Heart right ventricle (tissue), 16 donors: ENCODE results near the gene DMRTC2. TPM values are rescaled to one million over a fixed set of nuclear protein-coding genes. Genes with fewer than 3 reads are reported as not detected.

ENCODE experiments used
- ATAC-seq, 8 donors: fragments of 200-7000 bp; cut with Tn5 transposase; one replicate each; pipeline ENCODE4 v1.9.1; 2020; ENCODE audit warnings: mild to moderate bottlenecking in 8 of 8, moderate library complexity in 8 of 8, moderate number of reproducible peaks in 1 of 8
- DNase-seq, 2 donors: peaks; one replicate each; pipeline ENCODE4 v3.0.0-alpha.2; 2020
- H3K27ac ChIP-seq, 10 donors: fragments of 200-600 bp; sonication (generic) in 2 of 10; one replicate each; pipeline versions ENCODE4 v1.5.0 to v1.8.0; 2020 to 2022; ENCODE audit warnings: mild to moderate bottlenecking in 3 of 10
- H3K27me3 ChIP-seq, 7 donors: fragments of 200-600 bp; one replicate each; pipeline ENCODE4 v1.8.0; 2021 to 2022; ENCODE audit warnings: mild to moderate bottlenecking in 2 of 7
- H3K36me3 ChIP-seq, 9 donors: fragments of 200-600 bp; sonication (generic) in 1 of 9; one replicate each; pipeline versions ENCODE4 v1.5.0 to v1.8.0; 2020 to 2022; ENCODE audit warnings: mild to moderate bottlenecking in 2 of 9
- H3K4me1 ChIP-seq, 9 donors: fragments of 200-600 bp; sonication (generic) in 1 of 9; one replicate each; pipeline versions ENCODE4 v1.5.0 to v1.8.0; 2020 to 2022; ENCODE audit warnings: mild to moderate bottlenecking in 4 of 9
- H3K4me3 ChIP-seq, 10 donors: fragments of 200-600 bp; sonication (generic) in 2 of 10; one replicate each; pipeline versions ENCODE4 v1.5.0 to v1.8.0; 2020 to 2022; ENCODE audit warnings: mild to moderate bottlenecking in 7 of 10, moderate library complexity in 2 of 10
- H3K9me3 ChIP-seq, 11 donors: fragments of 200-600 bp in 10 of 11; sonication (generic) in 2 of 11; one replicate each; pipeline versions ENCODE4 v1.5.0 to v1.8.0; 2013 to 2022; ENCODE audit warnings: mild to moderate bottlenecking in 2 of 11, control low read depth in 1 of 11, moderate library complexity in 1 of 11
- CTCF ChIP-seq, 9 donors: fragments of 200-600 bp; sonication (generic) in 2 of 9; IDR thresholded peaks; one replicate each; pipeline versions ENCODE4 v1.5.0 to v1.8.0; 2021 to 2022; ENCODE audit warnings: antibody characterized with exemption in 9 of 9, mild to moderate bottlenecking in 5 of 9, moderate library complexity in 1 of 9
- WGBS, 2 donors: extraction: QIAGEN DNeasy Blood & Tissue Kit; methylation state at CpG; one replicate each; pipeline ENCODE4 v1.1.7; 2013; ENCODE audit warnings: inconsistent platforms in 1 of 2; 5-methylcytosine and 5-hydroxymethylcytosine counted together
- intact Hi-C, 10 donors: fragments of 100-400 bp; cut with DNase I; formaldehyde crosslinking; loops; one replicate each; pipeline versions ENCODE4 v1.11.1 to v1.14.2; 2022
- polyA plus RNA-seq, 2 donors: library from polyadenylated mRNA; stranded (reverse); fragments of 200-250 nt; gene quantifications; one replicate each; pipeline ENCODE4 v1.2.3, GENCODE V29; 2013
- total RNA-seq, 10 donors: library from RNA; stranded (reverse); fragmentation: NEBNext Ultra II Directional in 3 of 10; extraction: Animal tissue kit (Norgen Biotek cat#: 25700) in 3 of 10; gene quantifications; one replicate each; pipeline versions ENCODE4 v1.2.1 to v1.2.4, GENCODE V29; 2021 to 2023
- donor health status: Arrhythmogenic right ventricular cardiomyopathy.
- donor health status: ischemic (EF 13 %, LVEDD 7.1; RV severe dilation, severe dysfunction).
- donor health status: healthy with polysubstance abuse.
- donor health status: DM: no; HTN: yes; CAD: no.
- donor health status: DM: no; HTN: no; CAD: no.
- donor health status: ischemic (EF 25% LVEDD 6.9; RV normal size, moderate dysfunction).
- donor health status: ischemic (EF 25% LVEDD 5.7; RV mildly dilated, moderate dysfunction).
- donor health status: healthy.
- donor health status: DM: yes; HTN: yes; CAD: no.
- donor health status: Ischemic cardiomyopathy.
- donor health status: ischemic (EF 35%, LVEDD 5.7; RV mildly dilated, moderate dysfunction).
- donor health status: nonischemic (EF 11% LVEDD 7.7; RV severe dilation, severe dysfunction).
- donor health status: DM: yes; HTN: yes; CAD: no.
- donor health status: PGD.
- donor health status: ischemic (EF 29% LVEDD 5.4; RV normal size, mild dysfunction).
- donor health status: nonischemic (EF 23%, LVEDD 6.1; RV moderate dilation, normal function).

DMRTC2 gene
- total and polyA plus RNA-seq, 12 donors, result not detected

DNA sequence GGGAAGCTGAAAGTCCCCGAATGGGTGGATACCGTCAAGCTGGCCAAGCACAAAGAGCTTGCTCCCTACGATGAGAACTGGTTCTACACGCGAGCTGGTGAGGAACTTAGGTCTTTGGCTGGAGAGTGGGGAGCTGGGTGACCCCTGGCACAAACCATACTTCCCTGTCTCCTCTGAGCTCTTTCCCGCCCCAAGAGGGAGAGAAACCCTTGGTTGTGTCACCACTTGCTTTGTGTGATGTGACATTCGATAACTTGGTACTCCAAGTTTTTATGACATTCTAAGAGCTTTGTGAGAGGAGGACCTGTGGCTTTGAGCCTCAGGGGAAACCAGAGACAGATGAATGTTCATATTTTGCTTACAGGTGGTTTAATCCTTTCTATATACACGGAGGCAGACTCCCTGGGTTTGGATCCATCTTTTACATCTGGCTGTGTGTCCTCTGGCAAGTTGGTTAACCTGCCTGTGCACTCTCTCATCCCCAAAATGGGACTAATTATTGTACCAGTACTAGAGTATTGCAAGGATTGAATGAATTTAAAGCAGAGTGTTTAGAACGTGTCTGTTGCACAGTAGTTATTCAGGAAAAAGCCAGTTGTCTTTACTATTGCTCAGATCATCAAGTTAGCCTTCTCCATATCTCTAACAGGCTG is 16.4 kb downstream of the DMRTC2 start:
- no peaks in the 10 kb centered on the region for H3K27me3 ChIP-seq
- H3K4me3 ChIP-seq, result peak overlapping the region; percentile 48 to 98 (median 82)
- WGBS, 2 donors, result 38 to 43% methylated on average over 9 of the region's 9 CpGs
- no peaks in the 10 kb centered on the region for H3K9me3 ChIP-seq
- peak overlapping the region in 8 of 10 donors; percentile 87 to 99 (median 94) for H3K27ac ChIP-seq
- intact Hi-C loops, result loop anchor here in 5 of 10 donors (2.0 to 5.0 kb wide), 2 partner anchors 22 to 96 kb away; partner anchors contain the start of genes RABAC1 (in 3 of the 5) and ARHGEF1 (in 2 of the 5)
- ATAC-seq (no peak), DNase-seq (no peak)
- H3K4me1 ChIP-seq, result peaks cover 7 to 54% (median 32%) of the 10 kb centered on the region in 9 donors
- peaks cover 0 to 55% (median 30%) of the 10 kb centered on the region in 9 donors for H3K36me3 ChIP-seq
- TF ChIP-seq CTCF (IDR thresholded peaks at IDR 0.05), result no peak

GRCh38 chr19:41861846-41862245 is 17.0 kb downstream of the DMRTC2 start:
- no peak for ATAC-seq

DNA sequence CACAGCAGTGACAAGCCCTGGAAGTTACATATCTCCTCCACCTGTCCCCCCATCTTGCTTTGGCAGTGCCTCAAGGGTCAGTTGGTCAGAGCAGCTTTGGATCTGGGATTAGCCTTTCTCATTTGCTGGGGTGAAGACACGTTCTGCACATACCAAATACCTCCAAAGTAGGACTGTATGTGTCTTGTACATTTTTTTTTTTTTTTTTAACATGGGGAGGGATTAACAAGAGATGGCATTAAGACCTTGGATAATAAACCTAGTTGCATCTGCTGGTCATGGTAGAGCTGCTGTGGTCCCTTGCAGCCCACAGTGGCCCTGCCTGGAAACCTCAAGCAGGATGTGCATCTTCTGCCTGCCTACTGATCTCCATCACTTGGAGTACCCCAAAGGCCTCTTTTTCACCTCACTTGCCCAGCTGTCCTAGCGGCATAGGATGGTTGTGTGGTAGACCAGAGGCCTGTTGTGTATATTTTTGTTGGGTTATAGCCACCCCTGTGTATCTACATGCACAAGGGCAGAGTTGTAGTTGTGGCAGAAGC is 17.7 kb downstream of the DMRTC2 start:
- Histone ChIP-seq H3K9me3 (no peaks in the 10 kb centered on the region), H3K36me3 (peaks cover 0 to 68% (median 30%) of the 10 kb centered on the region in 9 donors), H3K27me3 (no peaks in the 10 kb centered on the region), H3K27ac (peak overlapping the region in 1 of 10 donors; percentile 94), H3K4me3 (peak overlapping the region in 4 of 10 donors; percentile 0 to 76 (median 4)), H3K4me1 (peaks cover 7 to 60% (median 43%) of the 10 kb centered on the region in 9 donors)
- TF ChIP-seq CTCF (IDR thresholded peaks at IDR 0.05), result no peak
- 75 to 84% methylated on average over 2 of the region's 2 CpGs for WGBS, 2 donors
- DNase-seq, result no peak
- intact Hi-C loops, result loop anchor here in 3 of 10 donors (5.0 kb wide), 1 partner anchor 95 kb away; the partner anchor contains the start of gene RABAC1 (in 3 of the 3)
- ATAC-seq, result no peak

More at GRCh38 chr19:41861846-41862245, 17.0 kb downstream of the DMRTC2 start:
- H3K27ac ChIP-seq, result peak overlapping the region in 1 of 10 donors; percentile 94
- H3K9me3 ChIP-seq, result no peaks in the 10 kb centered on the region
- H3K36me3 ChIP-seq, result peaks cover 0 to 61% (median 30%) of the 10 kb centered on the region in 9 donors
- peaks cover 7 to 60% (median 38%) of the 10 kb centered on the region in 9 donors for H3K4me1 ChIP-seq
- DNase-seq, result no peak
- 73 to 86% methylated on average over 9 of the region's 9 CpGs for WGBS, 2 donors
- intact Hi-C loops, result loop anchor here in 5 of 10 donors (2.0 to 5.0 kb wide), 2 partner anchors 21 to 95 kb away; partner anchors contain the start of genes RABAC1 (in 3 of the 5) and ARHGEF1 (in 2 of the 5)
- H3K27me3 ChIP-seq, result no peaks in the 10 kb centered on the region
- no peak for TF ChIP-seq CTCF (IDR thresholded peaks at IDR 0.05)
- peak overlapping the region in 6 of 10 donors; percentile 71 to 98 (median 90) for H3K4me3 ChIP-seq

GRCh38 chr19:41863209-41863931 is 18.5 kb downstream of the DMRTC2 start:
- no peak for DNase-seq
- ATAC-seq, result no peak
- Histone ChIP-seq H3K4me3 (no peak overlapping the region), H3K27ac (peak overlapping the region in 1 of 10 donors; percentile 94), H3K4me1 (peaks cover 7 to 69% (median 47%) of the 10 kb centered on the region in 9 donors), H3K9me3 (no peaks in the 10 kb centered on the region), H3K27me3 (no peaks in the 10 kb centered on the region), H3K36me3 (peaks cover 0 to 77% (median 30%) of the 10 kb centered on the region in 9 donors)
- no peak for TF ChIP-seq CTCF (IDR thresholded peaks at IDR 0.05)
- 83 to 85% methylated on average over 11 of the region's 11 CpGs for WGBS, 2 donors
- intact Hi-C loops, result loop anchor here in 3 of 10 donors (5.0 kb wide), 1 partner anchor 94 kb away; the partner anchor contains the start of gene RABAC1 (in 3 of the 3)
